Kidney (tissue), 14 donors: Measurements from ENCODE around the gene GRK2. TPM values are rescaled to one million over a fixed set of nuclear protein-coding genes. Genes with fewer than 3 reads are reported as not detected.

ENCODE experiments used
- DNase-seq, 5 donors: peaks; one replicate each; pipeline ENCODE4 v3.0.0-alpha.2; 2013 to 2020
- FAIRE-seq: peaks from 2 replicates; lab custom pipeline; 2012; peaks lifted over from hg19 to GRCh38; lab: Jason Lieb, UNC
- H3K27ac ChIP-seq, 2 donors: one replicate each; pipeline ENCODE4 v1.7.0; 2013; ENCODE audit warnings: low read depth in 2 of 2, low read length in 2 of 2, inconsistent platforms in 1 of 2
- H3K27me3 ChIP-seq: one replicate; pipeline ENCODE4 v1.7.1; 2013; ENCODE audit warnings: low read length, inconsistent platforms; ENCODE audit not compliant: control insufficient read depth, insufficient read depth
- H3K36me3 ChIP-seq, 3 donors: one replicate each; pipeline versions ENCODE4 v1.7.0 to v1.7.1; 2013; ENCODE audit warnings: low read length in 3 of 3, control low read depth in 1 of 3, inconsistent platforms in 1 of 3; ENCODE audit not compliant: insufficient read depth in 3 of 3, control insufficient read depth in 2 of 3
- H3K4me1 ChIP-seq, 3 donors: one replicate each; pipeline versions ENCODE4 v1.7.0 to v1.7.1; 2013; ENCODE audit warnings: low read length in 3 of 3, inconsistent platforms in 1 of 3, low read depth in 1 of 3; ENCODE audit not compliant: control insufficient read depth in 2 of 3, insufficient read depth in 2 of 3
- H3K4me3 ChIP-seq, 3 donors: one replicate each; pipeline versions ENCODE4 v1.7.0 to v1.8.1; 2013; ENCODE audit warnings: low read length in 3 of 3, control low read depth in 1 of 3, inconsistent platforms in 1 of 3
- H3K9ac ChIP-seq, 3 donors: one replicate each; pipeline versions ENCODE4 v1.7.0 to v1.7.1; 2013; ENCODE audit warnings: low read length in 3 of 3, control low read depth in 1 of 3, inconsistent platforms in 1 of 3
- H3K9me3 ChIP-seq, 3 donors: one replicate each; pipeline versions ENCODE4 v1.7.0 to v1.7.1; 2013; ENCODE audit warnings: low read length in 3 of 3, control low read depth in 1 of 3, inconsistent platforms in 1 of 3; ENCODE audit not compliant: control insufficient read depth in 2 of 3, insufficient read depth in 1 of 3
- CTCF ChIP-seq: IDR thresholded peaks from 3 replicates; pipeline ENCODE4 v1.5.1; 2012; ENCODE audit warnings: mild to moderate bottlenecking, moderate library complexity, borderline replicate concordance; ENCODE audit not compliant: insufficient read depth; ENCODE audit errors: extremely low read depth
- intact Hi-C: fragments of 100-400 bp; cut with DNase I; formaldehyde crosslinking; loops from one replicate; pipeline ENCODE4 v1.11.1; 2022
- polyA plus RNA-seq: library from polyadenylated mRNA; stranded (reverse); fragments of 350-450 nt; fragmentation: Illumina TruSeq; extraction: RNeasy Lipid Tissue Mini Kit (QIAGEN cat#74804); gene quantifications from one replicate; pipeline ENCODE4 v1.2.3, GENCODE V29; 2014; ENCODE audit warnings: low read depth, low replicate concordance; ENCODE audit not compliant: insufficient read depth
- total RNA-seq: library from RNA; stranded (reverse); fragmentation: NEBNext Ultra II Directional; extraction: Animal tissue kit (Norgen Biotek cat#: 25700); gene quantifications from one replicate; pipeline ENCODE4 v1.2.1, GENCODE V29; 2021
- donor health status: control.
- donor health status: control.
- donor health status: control.
- donor health status: control.
- donor health status: control.
- donor health status: DM: yes; HTN: yes; CAD: no.
- donor health status: Normal renal cell carcinoma (clear cell type).

The GRK2 gene
- total and polyA plus RNA-seq, 2 donors from 2014 or later, result 28.2 to 80.8 TPM

GRCh38 chr11:67309661-67310061 lies 43.4 kb downstream of the GRK2 start:
- no peak for FAIRE-seq
- no peaks in the 10 kb centered on the region for H3K36me3 ChIP-seq

GRCh38 chr11:67310246-67311050 lies 44.2 kb downstream of the GRK2 start:
- DNase-seq, result no peak

More at GRCh38 chr11:67309661-67310061, 43.4 kb downstream of the GRK2 start:
- no peak for DNase-seq
- intact Hi-C loops, result no loop called here
- TF ChIP-seq CTCF, result no peak
- Histone ChIP-seq H3K4me1 (peaks cover 0 to 5% (median 0%) of the 10 kb centered on the region in 3 donors), H3K27ac (no peak overlapping the region), H3K4me3 (no peak overlapping the region), H3K9me3 (no peaks in the 10 kb centered on the region), H3K9ac (no peak overlapping the region), H3K27me3 (no peaks in the 10 kb centered on the region)

GRCh38 chr11:67311051-67311555 lies 44.8 kb downstream of the GRK2 start:
- intact Hi-C loops, result no loop called here
- no peak overlapping the region for H3K27ac ChIP-seq
- no peak overlapping the region for H3K4me3 ChIP-seq
- no peak for TF ChIP-seq CTCF
- FAIRE-seq (no peak), DNase-seq (no peak)
- H3K9ac ChIP-seq, result no peak overlapping the region
- H3K4me1 ChIP-seq, result peaks cover 0 to 3% (median 0%) of the 10 kb centered on the region in 3 donors
- H3K27me3 ChIP-seq, result no peaks in the 10 kb centered on the region
- no peaks in the 10 kb centered on the region for H3K9me3 ChIP-seq
- H3K36me3 ChIP-seq, result no peaks in the 10 kb centered on the region

More at GRCh38 chr11:67310246-67311050, 44.2 kb downstream of the GRK2 start:
- no peak overlapping the region for H3K27ac ChIP-seq
- H3K9ac ChIP-seq, result no peak overlapping the region
- no peaks in the 10 kb centered on the region for H3K9me3 ChIP-seq
- no peaks in the 10 kb centered on the region for H3K36me3 ChIP-seq
- H3K4me3 ChIP-seq, result no peak overlapping the region
- H3K27me3 ChIP-seq, result no peaks in the 10 kb centered on the region
- no peak for FAIRE-seq
- TF ChIP-seq CTCF, result no peak
- peaks cover 0 to 3% (median 0%) of the 10 kb centered on the region in 3 donors for H3K4me1 ChIP-seq
- intact Hi-C loops, result no loop called here
